ENCODE measurements around the gene ITCH. TPM values are rescaled to one million over a fixed set of nuclear protein-coding genes. Genes with fewer than 3 reads are reported as not detected.
A peak's percentile ranks its signal among the peaks of the same experiment; 100 is the strongest.

Gene ITCH
- total and polyA plus RNA-seq, 11 donors: 6.0 to 49.0 (median 39.5) TPM

DNA sequence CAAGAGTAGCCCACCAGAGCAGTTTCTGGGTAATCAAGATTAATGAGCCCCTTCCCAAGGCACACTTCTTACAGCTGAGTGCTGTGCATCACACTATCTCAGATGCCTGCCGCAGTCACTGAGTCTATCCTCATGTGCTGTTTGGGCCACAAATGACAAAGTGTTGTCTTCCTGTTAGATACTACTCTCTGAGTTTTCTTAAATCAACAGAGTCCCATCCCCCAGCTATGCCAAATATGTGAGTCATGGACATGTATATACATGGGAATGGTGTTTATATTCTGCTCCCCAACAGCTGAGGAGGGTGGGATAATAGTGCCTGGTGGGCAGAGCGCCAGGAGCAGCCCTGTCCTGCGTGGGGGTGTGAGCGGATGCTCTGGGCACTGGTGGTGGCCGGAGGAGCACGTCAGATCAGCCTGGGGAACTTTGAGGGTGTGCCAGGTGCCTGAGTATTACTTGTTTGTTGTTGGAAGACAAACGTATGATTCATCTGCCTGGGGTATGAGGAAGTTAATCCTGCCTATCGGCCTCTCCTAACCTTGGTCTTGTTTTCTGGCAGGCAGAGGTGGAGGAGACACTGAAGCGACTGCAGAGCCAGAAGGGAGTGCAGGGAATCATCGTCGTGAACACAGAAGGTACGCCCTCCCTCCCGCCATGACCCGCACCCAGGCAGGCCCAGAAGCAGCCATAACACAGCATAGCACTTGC is 162.8 kb downstream of the ITCH start:
- peak; percentile 55 to 83 (median 81) for ATAC-seq
- 26 to 38% (median 33%) methylated on average over 14 of the region's 14 CpGs for WGBS, 4 donors
- Histone ChIP-seq H3K27ac (peak overlapping the region; percentile 6 to 81 (median 58)), H3K36me3 (peaks cover 0 to 71% (median 42%) of the 10 kb centered on the region in 9 donors), H3K27me3 (no peaks in the 10 kb centered on the region), H3K4me3 (no peak overlapping the region), H3K9me3 (no peaks in the 10 kb centered on the region), H3K4me1 (peaks cover 8 to 71% (median 52%) of the 10 kb centered on the region in 12 donors)
- intact Hi-C loops (cut with DNase I): loop anchor here in 4 of 10 donors (5.0 to 10.0 kb wide), 4 partner anchors 51 to 331 kb away; no protein-coding TSS in a partner anchor
- TF ChIP-seq, protein P1, sequence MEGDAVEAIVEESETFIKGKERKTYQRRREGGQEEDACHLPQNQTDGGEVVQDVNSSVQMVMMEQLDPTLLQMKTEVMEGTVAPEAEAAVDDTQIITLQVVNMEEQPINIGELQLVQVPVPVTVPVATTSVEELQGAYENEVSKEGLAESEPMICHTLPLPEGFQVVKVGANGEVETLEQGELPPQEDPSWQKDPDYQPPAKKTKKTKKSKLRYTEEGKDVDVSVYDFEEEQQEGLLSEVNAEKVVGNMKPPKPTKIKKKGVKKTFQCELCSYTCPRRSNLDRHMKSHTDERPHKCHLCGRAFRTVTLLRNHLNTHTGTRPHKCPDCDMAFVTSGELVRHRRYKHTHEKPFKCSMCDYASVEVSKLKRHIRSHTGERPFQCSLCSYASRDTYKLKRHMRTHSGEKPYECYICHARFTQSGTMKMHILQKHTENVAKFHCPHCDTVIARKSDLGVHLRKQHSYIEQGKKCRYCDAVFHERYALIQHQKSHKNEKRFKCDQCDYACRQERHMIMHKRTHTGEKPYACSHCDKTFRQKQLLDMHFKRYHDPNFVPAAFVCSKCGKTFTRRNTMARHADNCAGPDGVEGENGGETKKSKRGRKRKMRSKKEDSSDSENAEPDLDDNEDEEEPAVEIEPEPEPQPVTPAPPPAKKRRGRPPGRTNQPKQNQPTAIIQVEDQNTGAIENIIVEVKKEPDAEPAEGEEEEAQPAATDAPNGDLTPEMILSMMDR (IDR thresholded peaks at IDR 0.05): no peak
- TF ChIP-seq POLR2A (IDR thresholded peaks at IDR 0.05): peak in 1 of 2 donors; percentile 30
- peak; percentile 45 to 87 (median 72) for DNase-seq

GRCh38 chr20:34526466-34526865 is 163.4 kb downstream of the ITCH start:
- H3K27me3 ChIP-seq: no peaks in the 10 kb centered on the region
- H3K36me3 ChIP-seq: peaks cover 0 to 69% (median 47%) of the 10 kb centered on the region in 9 donors
- DNase-seq (no peak), ATAC-seq (no peak)
- no peaks in the 10 kb centered on the region for H3K9me3 ChIP-seq
- TF ChIP-seq, protein P1 (IDR thresholded peaks at IDR 0.05): no peak
- TF ChIP-seq POLR2A (IDR thresholded peaks at IDR 0.05): no peak
- no peak overlapping the region for H3K4me3 ChIP-seq
- intact Hi-C loops (cut with DNase I): loop anchor here in 4 of 10 donors (5.0 to 10.0 kb wide), 4 partner anchors 52 to 332 kb away; no protein-coding TSS in a partner anchor
- peak overlapping the region; percentile 6 to 81 (median 58) for H3K27ac ChIP-seq
- peaks cover 8 to 74% (median 52%) of the 10 kb centered on the region in 12 donors for H3K4me1 ChIP-seq
- WGBS, 4 donors: 86 to 92% (median 89%) methylated on average over 5 of the region's 5 CpGs

- Histone ChIP-seq H3K4me1 (peaks cover 8 to 76% (median 52%) of the 10 kb centered on the region in 12 donors), H3K27ac (peak overlapping the region in 6 of 12 donors; percentile 43 to 81 (median 72)), H3K27me3 (no peaks in the 10 kb centered on the region), H3K9me3 (no peaks in the 10 kb centered on the region), H3K4me3 (no peak overlapping the region), H3K36me3 (peaks cover 0 to 71% (median 52%) of the 10 kb centered on the region in 9 donors)
- ATAC-seq (no peak), DNase-seq (no peak)
- intact Hi-C loops (cut with DNase I): loop anchor here in 4 of 10 donors (5.0 to 10.0 kb wide), 4 partner anchors 52 to 332 kb away; no protein-coding TSS in a partner anchor
- TF ChIP-seq POLR2A (IDR thresholded peaks at IDR 0.05): no peak
- TF ChIP-seq, protein P1 (IDR thresholded peaks at IDR 0.05): no peak
- WGBS, 4 donors: 81 to 89% (median 87%) methylated on average over 10 of the region's 10 CpGs
Measured at GRCh38 chr20:34527016-34527415, 163.9 kb downstream of the ITCH start.

DNA sequence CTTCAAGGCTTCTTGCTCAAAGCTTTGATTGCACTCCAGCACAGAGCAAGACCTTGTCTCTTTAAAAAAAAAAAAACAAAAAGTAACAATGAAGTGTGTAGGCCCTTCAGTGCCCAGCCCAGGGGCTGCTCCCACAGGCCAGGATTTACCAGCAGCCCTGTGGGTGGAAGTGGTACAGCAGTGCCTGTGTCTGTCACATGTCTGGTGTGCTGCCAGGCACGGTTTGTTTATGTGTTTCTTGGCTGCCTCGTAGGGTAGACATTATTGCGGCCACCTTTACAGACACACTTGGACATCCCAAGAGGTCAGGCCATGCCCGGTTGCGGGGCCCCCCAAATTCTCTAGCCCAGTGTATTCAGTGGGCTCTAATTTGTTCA is 165.8 kb downstream of the ITCH start:
- no peaks in the 10 kb centered on the region for H3K27me3 ChIP-seq
- H3K27ac ChIP-seq: peak overlapping the region in 7 of 12 donors; percentile 20 to 60 (median 37)
- TF ChIP-seq, protein P1 (IDR thresholded peaks at IDR 0.05): peak in 3 of 12 donors; percentile 16 to 27 (median 22)
- TF ChIP-seq POLR2A (IDR thresholded peaks at IDR 0.05): no peak
- H3K36me3 ChIP-seq: peaks cover 0 to 80% (median 68%) of the 10 kb centered on the region in 9 donors
- ATAC-seq (peak; percentile 60 to 77 (median 65)), DNase-seq (peak in 4 of 5 donors; percentile 47 to 84 (median 58))
- WGBS, 4 donors: 48 to 70% (median 53%) methylated on average over 4 to 5 of the region's 5 CpGs
- no peak overlapping the region for H3K4me3 ChIP-seq
- intact Hi-C loops (cut with DNase I): loop anchor here in 4 of 10 donors (5.0 to 10.0 kb wide), 4 partner anchors 54 to 334 kb away; no protein-coding TSS in a partner anchor
- no peaks in the 10 kb centered on the region for H3K9me3 ChIP-seq
- peaks cover 5 to 61% (median 38%) of the 10 kb centered on the region in 12 donors for H3K4me1 ChIP-seq
